Measurements from ENCODE around the gene MACROD1. TPM values are rescaled to one million over a fixed set of nuclear protein-coding genes. Genes with fewer than 3 reads are reported as not detected.

The MACROD1 gene
- total and polyA plus RNA-seq, 9 of the 15 experiments (the other 6 are each of a cell fraction or from before 2014, with no cell fraction given), result 1.1 to 60.0 (median 26.4) TPM

- no TSS peak for BruUV-seq (replicated peaks)
- TF ChIP-seq KLF16 (IDR thresholded peaks at IDR 0.05) (no peak), SREBF2 (CRISPR knock-in tag; IDR thresholded peaks at IDR 0.05) (no peak), KDM1A (IDR thresholded peaks at IDR 0.05) (peak; percentile 9 to 14; a peak in 1 of 4 replicates), IRF2 (CRISPR knock-in tag; IDR thresholded peaks at IDR 0.05) (no peak), SIX5 (IDR thresholded peaks at IDR 0.05; ENCODE audit: borderline replicate concordance in 1 of 2, insufficient read depth in 1 of 2, low read depth in 1 of 2, low read length in 2 of 2) (no peak), RCOR1 (IDR thresholded peaks at IDR 0.05; ENCODE audit: borderline replicate concordance in 1 of 2, low read depth in 2 of 2, low read length in 2 of 2) (no peak), TCF3 (CRISPR knock-in tag; IDR thresholded peaks at IDR 0.05) (no peak), BCOR (IDR thresholded peaks at IDR 0.05) (peak; percentile 65; the same call in 1 of the 2 replicates), FOXA1 (IDR thresholded peaks at IDR 0.05; ENCODE audit: borderline replicate concordance) (no peak), ZFP36 (IDR thresholded peaks at IDR 0.05; ENCODE audit: low read depth, low read length, partially characterized antibody) (peak; percentile 39), ZNF23 (CRISPR knock-in tag; IDR thresholded peaks at IDR 0.05) (no peak), CBFB (CRISPR knock-in tag; IDR thresholded peaks at IDR 0.05) (no peak), PTRF (tag; IDR thresholded peaks at IDR 0.05) (no peak)
- Histone ChIP-seq H4K20me1 (replicated peaks; ENCODE audit: control insufficient read depth, insufficient read depth, low read length) (peaks cover 17% of the 10 kb centered on the region), H3K4me1 (replicated peaks in 1 of 2; ENCODE audit: control insufficient read depth in 2 of 2, insufficient read depth in 2 of 2, low read length in 2 of 2) (peaks cover 0 to 25% of the 10 kb centered on the region in 2 experiments; a peak in 2 of 5 replicates), H3K9me3 (replicated peaks; ENCODE audit: control insufficient read depth, insufficient read depth, low read depth, low read length) (no peaks in the 10 kb centered on the region), H3K27ac (ENCODE audit: extremely low read depth, low read depth, low read length) (no peak overlapping the region), H2AFZ (ENCODE audit: low read depth, low read length) (no peak overlapping the region), H3K9me1 (ENCODE audit: control insufficient read depth, insufficient read depth, low read length) (no peaks in the 10 kb centered on the region), H3K27me3 (ENCODE audit: control insufficient read depth in 2 of 2, insufficient read depth in 2 of 2, low read length in 2 of 2) (no peaks in the 10 kb centered on the region), H3K9ac (ENCODE audit: insufficient read depth in 1 of 2, low read depth in 2 of 2, low read length in 2 of 2) (no peak overlapping the region), H3K36me3 (ENCODE audit: control insufficient read depth, insufficient read depth, low read length) (no peaks in the 10 kb centered on the region), H3K4me3 (no peak overlapping the region), H3K4me2 (ENCODE audit: insufficient read depth, low read length) (no peak overlapping the region), H3K79me2 (ENCODE audit: control insufficient read depth, insufficient read depth, low read length) (no peaks in the 10 kb centered on the region; the same call in 2 of the 3 replicates)
- 55% methylated on average over 3 of the region's 3 CpGs for WGBS (ENCODE audit: insufficient coverage, low coverage, missing lambda C conversion rate)
- no peak for DNase-seq (ENCODE audit: extremely low read depth in 1 of 4, low spot score in 3 of 4)
- no peak for ATAC-seq
- FAIRE-seq, result no peak
- ChIA-PET CTCF (ENCODE audit: low intra/inter-chr PET ratio) (no interaction called here), POLR2A (interaction anchor here (0.5 kb wide), 1 partner anchor 53 kb away, joined by 3 read pairs; no protein-coding TSS in a partner anchor)
- in situ Hi-C loops (cut with MboI), result no loop called here
- intact Hi-C loops (cut with micrococcal nuclease), result no loop called here
Observed at GRCh38 chr11:64123679-64124078, 42.2 kb downstream of the MACROD1 start.
